ENCODE data around the gene TMEM256. TPM values are rescaled to one million over a fixed set of nuclear protein-coding genes. Genes with fewer than 3 reads are reported as not detected.

The TMEM256 gene
- total RNA-seq, 4 donors from 2014 or later: 59.6 to 121 (median 74.7) TPM

- DNase-seq (ENCODE audit: extremely low spot score): peak; percentile 94
- TF ChIP-seq POLR2AphosphoS5 (IDR thresholded peaks at IDR 0.05) (no peak), CTCF (IDR thresholded peaks at IDR 0.05) (no peak), POLR2A (IDR thresholded peaks at IDR 0.05; ENCODE audit: low read depth) (no peak), EP300 (IDR thresholded peaks at IDR 0.05) (no peak)
- H3K27me3 ChIP-seq: no peaks in the 10 kb centered on the region
- 16% methylated on average over 12 of the region's 16 CpGs for WGBS
- peak overlapping the region; percentile 90 to 93 (median 92) for H3K27ac ChIP-seq (replicated peaks in 1 of 4)
- peaks cover 20 to 56% (median 39%) of the 10 kb centered on the region in 4 donors for H3K4me1 ChIP-seq
- H3K4me3 ChIP-seq: peak overlapping the region; percentile 77 to 87 (median 85)
- intact Hi-C loops (cut with DNase I): loop anchor here (5.0 kb wide), 1 partner anchor 51 kb away; the partner anchor contains the start of gene KCTD11
- peaks cover 0 to 6% (median under 1%) of the 10 kb centered on the region in 4 donors for H3K36me3 ChIP-seq
- no peaks in the 10 kb centered on the region for H3K9me3 ChIP-seq
These were observed 712 bp downstream of the TMEM256 start for GRCh38 chr17:7403043-7403726.

- TF ChIP-seq CTCF (IDR thresholded peaks at IDR 0.05): no peak
- TF ChIP-seq POLR2A (IDR thresholded peaks at IDR 0.05; ENCODE audit: low read depth): no peak
- TF ChIP-seq EP300 (IDR thresholded peaks at IDR 0.05): no peak
- no peak for TF ChIP-seq POLR2AphosphoS5 (IDR thresholded peaks at IDR 0.05)
- intact Hi-C loops (cut with DNase I): no loop called here
- Histone ChIP-seq H3K9me3 (no peaks in the 10 kb centered on the region), H3K27ac (replicated peaks in 1 of 4) (no peak overlapping the region), H3K4me1 (peaks cover 19 to 40% (median 32%) of the 10 kb centered on the region in 4 donors), H3K27me3 (no peaks in the 10 kb centered on the region), H3K4me3 (no peak overlapping the region), H3K36me3 (no peaks in the 10 kb centered on the region)
- DNase-seq (ENCODE audit: extremely low spot score): no peak
- 89% methylated on average over 2 of the region's 2 CpGs for WGBS
These were observed 5.3 kb downstream of the TMEM256 start for GRCh38 chr17:7398612-7399011.

GRCh38 chr17:7396147-7396546 is 7.8 kb downstream of the TMEM256 start:
- 81% methylated on average over 4 of the region's 4 CpGs for WGBS
- H3K4me1 ChIP-seq: peaks cover 14 to 33% (median 25%) of the 10 kb centered on the region in 4 donors
- H3K36me3 ChIP-seq: peaks cover 0 to 18% (median 10%) of the 10 kb centered on the region in 4 donors
- DNase-seq (ENCODE audit: extremely low spot score): no peak
- H3K4me3 ChIP-seq: no peak overlapping the region
- H3K27me3 ChIP-seq: no peaks in the 10 kb centered on the region
- no peak for TF ChIP-seq POLR2AphosphoS5 (IDR thresholded peaks at IDR 0.05)
- no peak for TF ChIP-seq POLR2A (IDR thresholded peaks at IDR 0.05; ENCODE audit: low read depth)
- TF ChIP-seq CTCF (IDR thresholded peaks at IDR 0.05): no peak
- TF ChIP-seq EP300 (IDR thresholded peaks at IDR 0.05): no peak
- H3K9me3 ChIP-seq: no peaks in the 10 kb centered on the region
- no peak overlapping the region for H3K27ac ChIP-seq (replicated peaks in 1 of 4)
- intact Hi-C loops (cut with DNase I): no loop called here

- Histone ChIP-seq H3K27me3 (no peaks in the 10 kb centered on the region), H3K27ac (replicated peaks in 1 of 4) (peak within 1 kb of the TSS; percentile 89 to 98 (median 94)), H3K4me3 (peak within 1 kb of the TSS; percentile 75 to 90 (median 82)), H3K9me3 (no peaks in the 10 kb centered on the region), H3K4me1 (peaks cover 14 to 36% (median 26%) of the 10 kb centered on the region in 4 donors), H3K36me3 (peaks cover 6 to 33% (median 23%) of the 10 kb centered on the region in 4 donors)
- TF ChIP-seq EP300 (IDR thresholded peaks at IDR 0.05): no peak
- peak; percentile 14 to 51 (median 14) for TF ChIP-seq CTCF (IDR thresholded peaks at IDR 0.05)
- peak; percentile 75 for TF ChIP-seq POLR2A (IDR thresholded peaks at IDR 0.05; ENCODE audit: low read depth)
- peak; percentile 86 to 93 for TF ChIP-seq POLR2AphosphoS5 (IDR thresholded peaks at IDR 0.05)
- peak; percentile 96 for DNase-seq (ENCODE audit: extremely low spot score)
- intact Hi-C loops (cut with DNase I): no loop called here
- 2% methylated on average over 14 of the region's 71 CpGs for WGBS
These were observed 9.3 kb downstream of the TMEM256 start, which contains the start of gene PLSCR3 for GRCh38 chr17:7394452-7395191. TSS of gene PLSCR3 (minus strand) at chr17:7394525. CDS start at chr17:7394110, 415 bp downstream.
